ENCODE measurements around the gene PEX19. TPM values are rescaled to one million over a fixed set of nuclear protein-coding genes. Genes with fewer than 3 reads are reported as not detected.

PEX19 gene
- total and polyA plus RNA-seq, 2 donors (not counting 1 experiment from before 2014, with no cell fraction given) = 72.8 to 77.4 TPM

GRCh38 chr1:160227034-160227433 lies 57.9 kb downstream of the PEX19 start:
- Histone ChIP-seq H3K27ac (ENCODE audit: insufficient read depth, low read length) (no peak overlapping the region), H3K9ac (ENCODE audit: insufficient read depth, low read length) (no peak overlapping the region), H3K79me2 (ENCODE audit: control insufficient read depth, insufficient read depth, low read length) (no peaks in the 10 kb centered on the region), H4K20me1 (ENCODE audit: control insufficient read depth, extremely low read depth, insufficient read depth, low read length) (no peaks in the 10 kb centered on the region), H3K27me3 (ENCODE audit: control insufficient read depth, insufficient read depth, low read length) (no peaks in the 10 kb centered on the region), H3K4me2 (ENCODE audit: extremely low read depth, insufficient read depth, low read length) (no peak overlapping the region), H3K4me1 (ENCODE audit: control insufficient read depth, extremely low read depth, insufficient read depth, low read length) (no peaks in the 10 kb centered on the region), H3K9me3 (ENCODE audit: control insufficient read depth, insufficient read depth, low read depth, low read length) (no peaks in the 10 kb centered on the region), H3K36me3 (ENCODE audit: control insufficient read depth, insufficient read depth, low read length) (peaks cover 18% of the 10 kb centered on the region), H3K4me3 (replicated peaks in 1 of 4; ENCODE audit: control extremely low read depth in 1 of 4, insufficient read depth in 1 of 4, low read depth in 3 of 4, low read length in 4 of 4) (no peak overlapping the region), H2AFZ (ENCODE audit: low read length) (no peak overlapping the region)
- DNase-seq (ENCODE audit: low read depth in 2 of 2) = peak in 1 of 2 donors; percentile 6
- TF ChIP-seq EZH2 (IDR thresholded peaks at IDR 0.05; ENCODE audit: low read length, missing control alignments) (no peak), CTCF (conservative IDR thresholded peaks at IDR 0.05 in 1 of 2, IDR thresholded peaks at IDR 0.05 in 1 of 2; ENCODE audit: low read depth in 1 of 2, low read length in 2 of 2) (no peak)

Other genes with a start within 250 kb of the PEX19 start
- not detected in 2 replicates for gene KCNJ10, start 215.0 kb downstream of the PEX19 start, total RNA-seq
- not detected in 2 replicates for gene KCNJ10, start 215.0 kb downstream of the PEX19 start, polyA plus RNA-seq
- under 0.01 TPM in 2 replicates for gene KCNJ9, start 203.6 kb downstream of the PEX19 start, total RNA-seq
- gene KCNJ9, start 203.6 kb downstream of the PEX19 start, polyA plus RNA-seq = not detected in 2 replicates
- 24.4 and 27.7 TPM in 2 replicates for gene IGSF8, start 186.5 kb downstream of the PEX19 start, total RNA-seq
- gene IGSF8, start 186.5 kb downstream of the PEX19 start, polyA plus RNA-seq = 6.2 and 6.5 TPM in 2 replicates
- gene ATP1A2, start 169.4 kb downstream of the PEX19 start, total RNA-seq = 1.8 and 32.9 TPM in 2 replicates
- gene ATP1A2, start 169.4 kb downstream of the PEX19 start, polyA plus RNA-seq = 0.01 and 0.44 TPM in 2 replicates
- 0.26 TPM in 1 of 2 replicates, not detected in the other for gene ATP1A4, start 133.5 kb downstream of the PEX19 start, total RNA-seq
- gene ATP1A4, start 133.5 kb downstream of the PEX19 start, polyA plus RNA-seq = not detected in 2 replicates
- gene CASQ1, start 94.6 kb downstream of the PEX19 start, total RNA-seq = 0.17 and 0.26 TPM in 2 replicates
- gene CASQ1, start 94.6 kb downstream of the PEX19 start, polyA plus RNA-seq = 0.15 TPM in 1 of 2 replicates, not detected in the other
- gene PEA15, start 79.7 kb downstream of the PEX19 start, total RNA-seq = 84.7 and 108 TPM in 2 replicates
- gene PEA15, start 79.7 kb downstream of the PEX19 start, polyA plus RNA-seq = 816 and 871 TPM in 2 replicates
- gene DCAF8, start 22.6 kb downstream of the PEX19 start, total RNA-seq = 66.3 and 89.8 TPM in 2 replicates
- gene DCAF8, start 22.6 kb downstream of the PEX19 start, polyA plus RNA-seq = 72.6 and 75.4 TPM in 2 replicates
- 284 and 316 TPM in 2 replicates for gene COPA, start 58.1 kb upstream of the PEX19 start, total RNA-seq
- 259 and 276 TPM in 2 replicates for gene COPA, start 58.1 kb upstream of the PEX19 start, polyA plus RNA-seq
- gene NCSTN, start 58.2 kb upstream of the PEX19 start, total RNA-seq = 61.9 and 97.1 TPM in 2 replicates
- gene NCSTN, start 58.2 kb upstream of the PEX19 start, polyA plus RNA-seq = 188 and 207 TPM in 2 replicates
- gene NHLH1, start 81.9 kb upstream of the PEX19 start, total RNA-seq = not detected in 2 replicates
- 0.05 and 0.14 TPM in 2 replicates for gene NHLH1, start 81.9 kb upstream of the PEX19 start, polyA plus RNA-seq
- gene VANGL2, start 115.4 kb upstream of the PEX19 start, total RNA-seq = under 0.01 TPM in 1 of 2 replicates, not detected in the other
- gene VANGL2, start 115.4 kb upstream of the PEX19 start, polyA plus RNA-seq = 0.01 and 0.02 TPM in 2 replicates
- gene SLAMF6, start 238.1 kb upstream of the PEX19 start, total RNA-seq = not detected in 2 replicates
- gene SLAMF6, start 238.1 kb upstream of the PEX19 start, polyA plus RNA-seq = not detected in 2 replicates